Calu3 (cell line): Measurements from ENCODE around the gene SH3PXD2B. TPM values are rescaled to one million over a fixed set of nuclear protein-coding genes. Genes with fewer than 3 reads are reported as not detected.

Experiments
- BruUV-seq: library from RNA; stranded (reverse); fragments of 400-500 nt; replicated peaks from 2 replicates; lab custom pipeline; 2021; lab: Mats Ljungman, UMichigan
- CTCF ChIA-PET: fragments of 300-600 bp; sonication (Branson Sonifier 250); formaldehyde crosslinking; loops from one replicate; lab custom pipeline; 2022; ENCODE audit warnings: antibody characterized with exemption; lab: Charles Lee
- DNase-seq: peaks from one replicate; pipeline ENCODE4 v3.0.0; 2022
- H3K27ac Mint-ChIP-seq: one replicate; pipeline ENCODE4 v1.8.0; 2022; ENCODE audit warnings: mixed read lengths; ENCODE audit not compliant: unreplicated experiment
- H3K27me3 Mint-ChIP-seq: one replicate; pipeline ENCODE4 v1.8.0; 2022; ENCODE audit warnings: mixed read lengths; ENCODE audit not compliant: unreplicated experiment
- H3K36me3 Mint-ChIP-seq: one replicate; pipeline ENCODE4 v1.8.0; 2022; ENCODE audit warnings: mild to moderate bottlenecking, moderate library complexity, mixed read lengths; ENCODE audit not compliant: insufficient read depth, unreplicated experiment
- H3K4me1 Mint-ChIP-seq: one replicate; pipeline ENCODE4 v1.8.0; 2022; ENCODE audit warnings: mild to moderate bottlenecking, low read depth, mixed read lengths; ENCODE audit not compliant: unreplicated experiment
- H3K4me3 Mint-ChIP-seq: one replicate; pipeline ENCODE4 v1.8.0; 2022; ENCODE audit warnings: mild to moderate bottlenecking, low read depth, moderate library complexity, mixed read lengths; ENCODE audit not compliant: unreplicated experiment
- H3K9me3 Mint-ChIP-seq: one replicate; pipeline ENCODE4 v1.8.0; 2022; ENCODE audit warnings: low read depth, mixed read lengths; ENCODE audit not compliant: unreplicated experiment
- CTCF ChIP-seq: fragments of 200-600 bp; IDR thresholded peaks from one replicate; pipeline ENCODE4 v1.8.0; 2022; ENCODE audit warnings: antibody characterized with exemption; ENCODE audit not compliant: unreplicated experiment
- intact Hi-C: fragments of 100-400 bp; cut with micrococcal nuclease; formaldehyde crosslinking; loops from one replicate; pipeline ENCODE4 v1.10.0; 2022; ENCODE audit not compliant: unreplicated experiment
- total RNA-seq: library from RNA; stranded (reverse); gene quantifications from 2 replicates; pipeline ENCODE4 v1.2.3, GENCODE V29; 2022

Gene SH3PXD2B
- total RNA-seq, 1 experiment from 2014 or later = 25.6 TPM

- no peaks in the 10 kb centered on the region for H3K27me3 Mint-ChIP-seq
- H3K27ac Mint-ChIP-seq = no peak overlapping the region
- TF ChIP-seq CTCF = no peak
- intact Hi-C loops = no loop called here
- peaks cover 20% of the 10 kb centered on the region for H3K4me1 Mint-ChIP-seq
- CTCF ChIA-PET = interaction anchor here (0.6 kb wide), 1 partner anchor 10 kb away, joined by 3 read pairs; no protein-coding TSS in a partner anchor
- DNase-seq = no peak
- no peak overlapping the region for H3K4me3 Mint-ChIP-seq
- no peaks in the 10 kb centered on the region for H3K9me3 Mint-ChIP-seq
- BruUV-seq = no TSS peak
- H3K36me3 Mint-ChIP-seq = peaks cover 17% of the 10 kb centered on the region
These were observed 20.1 kb downstream of the SH3PXD2B start for GRCh38 chr5:172434251-172434650.

DNA sequence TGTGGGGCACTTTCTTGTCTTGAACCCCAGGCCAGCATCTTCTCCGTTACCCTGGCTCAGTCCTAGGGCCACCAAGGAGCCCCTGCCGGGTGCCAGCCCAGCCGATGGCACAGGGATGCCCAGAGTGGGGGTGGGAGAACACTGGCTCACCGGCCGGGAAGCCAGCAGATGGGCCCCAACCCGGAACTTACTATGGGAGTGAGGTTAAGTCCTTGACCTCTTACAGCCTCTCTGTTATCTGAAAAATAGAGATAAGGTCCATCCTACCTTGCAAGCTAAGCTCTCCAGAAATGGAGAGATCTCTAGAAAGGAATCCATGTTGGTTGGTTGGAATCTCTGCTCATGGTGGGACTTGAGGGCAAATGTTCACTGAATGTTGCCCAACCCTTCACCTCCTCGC, 20.8 kb downstream of the SH3PXD2B start:
- Mint-ChIP-seq H3K4me1 (peaks cover 21% of the 10 kb centered on the region), H3K4me3 (no peak overlapping the region), H3K36me3 (peaks cover 17% of the 10 kb centered on the region), H3K27ac (no peak overlapping the region), H3K9me3 (no peaks in the 10 kb centered on the region), H3K27me3 (no peaks in the 10 kb centered on the region)
- CTCF ChIA-PET = no interaction called here
- DNase-seq = no peak
- TF ChIP-seq CTCF = no peak
- no TSS peak for BruUV-seq
- intact Hi-C loops = no loop called here

DNA sequence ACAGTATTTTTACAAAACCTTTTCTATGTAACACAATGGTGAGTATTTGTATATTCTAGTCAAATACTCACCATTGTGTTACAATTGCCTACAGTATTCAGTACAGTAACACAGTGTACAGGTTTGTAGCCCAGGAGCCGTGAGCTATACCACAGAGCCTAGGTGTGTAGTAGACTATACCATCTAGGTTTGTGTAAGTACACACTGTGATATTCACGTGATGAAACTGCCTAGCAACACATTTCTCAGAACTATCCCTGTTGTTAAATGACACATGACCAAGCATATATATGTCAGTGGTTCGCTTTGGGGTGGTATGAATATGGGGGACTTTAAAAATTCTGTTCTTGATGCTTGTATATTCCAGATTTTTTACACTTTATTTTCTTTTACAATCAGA, 21.3 kb downstream of the SH3PXD2B start:
- DNase-seq = no peak
- peaks cover 13% of the 10 kb centered on the region for H3K36me3 Mint-ChIP-seq
- H3K27ac Mint-ChIP-seq = no peak overlapping the region
- no TSS peak for BruUV-seq
- intact Hi-C loops = no loop called here
- H3K9me3 Mint-ChIP-seq = no peaks in the 10 kb centered on the region
- no peak for TF ChIP-seq CTCF
- H3K27me3 Mint-ChIP-seq = no peaks in the 10 kb centered on the region
- peaks cover 21% of the 10 kb centered on the region for H3K4me1 Mint-ChIP-seq
- no peak overlapping the region for H3K4me3 Mint-ChIP-seq
- CTCF ChIA-PET = no interaction called here

GRCh38 chr5:172430354-172430753, 24.0 kb downstream of the SH3PXD2B start:
- no peak for TF ChIP-seq CTCF
- Mint-ChIP-seq H3K36me3 (no peaks in the 10 kb centered on the region), H3K27ac (no peak overlapping the region), H3K9me3 (no peaks in the 10 kb centered on the region), H3K4me3 (no peak overlapping the region), H3K27me3 (no peaks in the 10 kb centered on the region), H3K4me1 (peaks cover 10% of the 10 kb centered on the region)
- CTCF ChIA-PET = no interaction called here
- intact Hi-C loops = no loop called here
- BruUV-seq = no TSS peak
- DNase-seq = no peak
